Umbilical cord (tissue), 2 donors: ENCODE measurements around the gene SNIP1. TPM values are rescaled to one million over a fixed set of nuclear protein-coding genes. Genes with fewer than 3 reads are reported as not detected.
A peak's percentile ranks its signal among the peaks of the same experiment; 100 is the strongest.
"Not testable (repeated sequence)": the region's sequence is repeated elsewhere in the genome, so short reads cannot be mapped to it uniquely, and the experiment has no call there.

Experiments
- DNase-seq: peaks from one replicate; pipeline ENCODE4 v3.0.0-alpha.2; 2015; ENCODE audit warnings: low spot score
- total RNA-seq: library from RNA; depleted of rRNA; stranded (reverse); fragments of >200 nt; gene quantifications from one replicate; pipeline ENCODE4 v1.2.3, GENCODE V29; 2014; ENCODE audit warnings: low replicate concordance; ENCODE audit not compliant: insufficient read depth

Gene SNIP1
- total RNA-seq = 11.1 TPM

GRCh38 chr1:37553927-37554808 lies at the start of gene SNIP1:
Gene SNIP1 (minus strand): TSS chr1:37554293. CDS start chr1:37554229, 64 bp downstream.
- DNase-seq = peak; percentile 98

- peak; percentile 38 for DNase-seq
These were observed 48.9 kb upstream of the SNIP1 start for GRCh38 chr1:37602750-37603694.

GRCh38 chr1:37601441-37601840 lies 47.3 kb upstream of the SNIP1 start:
- DNase-seq = no peak

GRCh38 chr1:37599940-37600339 lies 45.8 kb upstream of the SNIP1 start:
- DNase-seq = no peak

- no peak for DNase-seq
These were observed 42.1 kb upstream of the SNIP1 start for GRCh38 chr1:37596182-37596667.

- DNase-seq = peak; percentile 99
These were observed 41.5 kb upstream of the SNIP1 start, which contains the start of gene GNL2 for GRCh38 chr1:37595440-37596181. Gene GNL2 (minus strand): TSS chr1:37595937. CDS start chr1:37595822, 115 bp downstream.

- DNase-seq = no peak
These were observed 39.6 kb upstream of the SNIP1 start for GRCh38 chr1:37593726-37594125.

- DNase-seq = no peak
These were observed 34.8 kb upstream of the SNIP1 start for GRCh38 chr1:37588939-37589338.

- DNase-seq = not testable (repeated sequence)
These were observed 30.5 kb upstream of the SNIP1 start for GRCh38 chr1:37584544-37584943.

- DNase-seq = no peak
These were observed 21.6 kb upstream of the SNIP1 start for GRCh38 chr1:37575692-37576091.

- DNase-seq = peak; percentile 78
These were observed 20.9 kb upstream of the SNIP1 start for GRCh38 chr1:37574834-37575480.

GRCh38 chr1:37570528-37571334 lies 16.6 kb upstream of the SNIP1 start:
- DNase-seq = no peak

GRCh38 chr1:37567023-37567422 lies 12.9 kb upstream of the SNIP1 start:
- DNase-seq = peak; percentile 81

- no peak for DNase-seq
These were observed 10.8 kb upstream of the SNIP1 start for GRCh38 chr1:37564892-37565291.

GRCh38 chr1:37562984-37563383 lies 8.9 kb upstream of the SNIP1 start:
- DNase-seq = no peak

GRCh38 chr1:37561133-37562132 lies 7.3 kb upstream of the SNIP1 start:
- no peak for DNase-seq

GRCh38 chr1:37560401-37561132 lies 6.5 kb upstream of the SNIP1 start:
- no peak for DNase-seq

GRCh38 chr1:37559957-37560379 lies 5.9 kb upstream of the SNIP1 start:
- DNase-seq = not testable (repeated sequence)
